ENCODE results near the gene MVK.

MVK gene

DNA sequence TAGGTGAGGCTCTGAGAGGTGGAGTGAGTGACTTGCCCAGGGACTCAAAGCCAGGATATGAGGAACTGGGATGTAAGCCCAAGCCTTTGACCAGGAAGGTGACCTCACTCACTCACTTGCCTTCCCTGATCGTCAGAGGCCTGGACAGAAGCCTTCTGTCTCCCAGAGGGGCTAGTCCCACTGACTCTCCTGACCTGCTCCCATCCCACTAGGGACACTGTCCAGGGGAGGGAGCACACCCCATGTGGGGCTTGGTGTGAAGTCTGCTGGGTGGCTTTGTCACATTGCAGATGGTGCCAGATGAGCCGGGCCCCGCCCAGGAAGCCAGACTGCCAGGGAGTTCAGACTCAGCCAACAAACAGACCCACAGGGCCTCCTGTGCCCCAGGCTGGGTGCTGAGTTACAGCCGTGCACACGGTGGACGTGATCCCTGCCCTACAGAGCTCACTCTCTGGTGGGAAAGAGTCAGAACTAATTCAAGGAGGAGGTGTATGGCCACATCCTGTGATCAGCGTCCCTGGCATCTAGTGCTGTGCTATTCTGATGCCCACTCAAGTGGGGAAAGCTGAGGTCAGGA lies 28.6 kb upstream of the MVK start:
- TF ChIP-seq CTCF (IDR thresholded peaks at IDR 0.05; ENCODE audit: insufficient read depth, low read depth, low read length, missing control alignments), result no peak
- H3K4me3 ChIP-seq (ENCODE audit: low read depth, low read length), result no peak overlapping the region
- no peak for DNase-seq (ENCODE audit: low read depth)

DNA sequence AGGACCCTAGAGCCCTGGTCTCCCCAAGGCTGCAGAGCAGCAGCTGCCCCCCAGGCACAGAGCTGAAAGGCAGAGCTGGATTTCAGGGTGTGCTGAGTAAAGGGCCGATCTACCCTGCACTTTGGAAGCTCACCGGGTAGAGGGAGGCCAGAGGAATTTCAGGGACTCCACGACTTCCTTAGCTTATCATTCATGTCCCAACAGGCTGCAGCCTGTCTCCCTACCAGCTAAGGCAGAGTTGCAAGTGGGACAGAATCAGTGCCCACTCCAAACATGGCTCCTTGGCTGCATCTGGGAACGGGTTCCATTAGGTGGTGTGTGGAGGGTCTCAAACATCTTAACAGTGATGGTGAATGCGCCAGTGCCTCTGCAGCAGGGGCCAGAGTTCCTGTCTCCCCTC lies 27.8 kb upstream of the MVK start:
- TF ChIP-seq CTCF (IDR thresholded peaks at IDR 0.05; ENCODE audit: insufficient read depth, low read depth, low read length, missing control alignments), result no peak
- no peak overlapping the region for H3K4me3 ChIP-seq (ENCODE audit: low read depth, low read length)
- no peak for DNase-seq (ENCODE audit: low read depth)

GRCh38 chr12:109547286-109547685 lies 26.3 kb upstream of the MVK start:
- no peak overlapping the region for H3K4me3 ChIP-seq (ENCODE audit: low read depth, low read length)
- DNase-seq (ENCODE audit: low read depth), result no peak
- no peak for TF ChIP-seq CTCF (IDR thresholded peaks at IDR 0.05; ENCODE audit: insufficient read depth, low read depth, low read length, missing control alignments)

GRCh38 chr12:109548258-109548657 lies 25.3 kb upstream of the MVK start:
- no peak overlapping the region for H3K4me3 ChIP-seq (ENCODE audit: low read depth, low read length)
- no peak for TF ChIP-seq CTCF (IDR thresholded peaks at IDR 0.05; ENCODE audit: insufficient read depth, low read depth, low read length, missing control alignments)
- no peak for DNase-seq (ENCODE audit: low read depth)

- no peak for DNase-seq (ENCODE audit: low read depth)
- no peak overlapping the region for H3K4me3 ChIP-seq (ENCODE audit: low read depth, low read length)
- TF ChIP-seq CTCF (IDR thresholded peaks at IDR 0.05; ENCODE audit: insufficient read depth, low read depth, low read length, missing control alignments), result no peak
These were observed 23.9 kb upstream of the MVK start for GRCh38 chr12:109549613-109550270.

GRCh38 chr12:109550281-109550680 lies 23.3 kb upstream of the MVK start:
- TF ChIP-seq CTCF (IDR thresholded peaks at IDR 0.05; ENCODE audit: insufficient read depth, low read depth, low read length, missing control alignments), result no peak
- no peak for DNase-seq (ENCODE audit: low read depth)
- no peak overlapping the region for H3K4me3 ChIP-seq (ENCODE audit: low read depth, low read length)

DNA sequence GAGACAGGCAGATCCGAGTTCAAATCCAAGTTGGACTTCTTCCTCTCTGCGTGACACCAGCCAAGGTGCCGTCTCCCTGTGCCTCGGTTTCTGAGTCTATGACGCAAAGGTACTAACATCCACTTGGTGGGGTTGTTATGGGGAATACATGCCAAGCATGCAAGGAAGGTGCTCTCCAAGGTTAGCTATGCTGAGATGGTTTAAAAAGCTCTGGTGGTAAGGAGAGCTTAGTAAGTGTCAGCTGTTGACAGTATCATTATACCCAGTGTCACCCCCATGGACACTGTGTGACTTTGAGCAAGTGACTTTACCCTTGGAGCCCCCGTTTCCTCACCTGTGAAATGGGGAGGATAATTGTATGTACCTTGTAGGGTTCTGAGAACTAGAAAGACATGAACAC lies 22.5 kb upstream of the MVK start:
- DNase-seq (ENCODE audit: low read depth), result no peak
- TF ChIP-seq CTCF (IDR thresholded peaks at IDR 0.05; ENCODE audit: insufficient read depth, low read depth, low read length, missing control alignments), result no peak
- H3K4me3 ChIP-seq (ENCODE audit: low read depth, low read length), result no peak overlapping the region

Measured in GM12865 (cell line).